K562 (cell line): Measurements from ENCODE around the gene WFIKKN1. TPM values are rescaled to one million over a fixed set of nuclear protein-coding genes. Genes with fewer than 3 reads are reported as not detected.

Experiments used
- ATAC-seq: fragments of 200-7000 bp; cut with Tn5 transposase; 3 replicates; pipeline ENCODE4 v1.9.1; 2020; ENCODE audit warnings: moderate library complexity
- BruUV-seq: library from RNA; stranded (reverse); fragments of 400-500 nt; replicated peaks from 2 replicates; lab custom pipeline; 2021; lab: Mats Ljungman, UMichigan
- CTCF ChIA-PET: fragments of 300-600 bp; formaldehyde crosslinking; extraction: SDS; loops from one replicate; lab custom pipeline; 2021; ENCODE audit warnings: low intra/inter-chr PET ratio; lab: Yijun Ruan, JAX
- POLR2A ChIA-PET: fragments of 300-600, 350-650 bp; sonication (Branson Sonifier 250); formaldehyde crosslinking; extraction: SDS; loops from one replicate; lab custom pipeline; 2021; ENCODE audit warnings: antibody characterized with exemption, inconsistent platforms; lab: Yijun Ruan, JAX
- DNase-seq, 4 experiments: peaks; one replicate each; pipeline versions ENCODE4 v3.0.0 to v3.0.0-alpha.2; 2011 to 2018; ENCODE audit warnings: low spot score in 3 of 4, mixed read lengths in 3 of 4; ENCODE audit errors: extremely low read depth in 1 of 4
- FAIRE-seq: peaks from 2 replicates; lab custom pipeline; 2011; peaks lifted over from hg19 to GRCh38; lab: Jason Lieb, UNC
- H2AFZ ChIP-seq: 2 replicates; pipeline ENCODE4 v1.6.0; 2011; ENCODE audit warnings: low read depth, low read length, control low read depth, inconsistent platforms
- H3K27ac ChIP-seq: fragments of 200-600 bp; 3 replicates; pipeline ENCODE4 v1.8.0; 2011; ENCODE audit warnings: low read depth, mild to moderate bottlenecking, control low read depth, inconsistent platforms, low read length, moderate library complexity, mixed read lengths; ENCODE audit errors: extremely low read depth
- H3K27me3 ChIP-seq, 2 experiments: fragments of 300-600 bp in 1 of 2; 2 replicates in 1 of 2; 3 replicates in 1 of 2; pipeline versions ENCODE4 v1.6.0 to v1.8.0; 2011; ENCODE audit warnings: inconsistent platforms in 2 of 2, low read length in 2 of 2, mild to moderate bottlenecking in 1 of 2, mixed read lengths in 1 of 2, moderate library complexity in 1 of 2; ENCODE audit not compliant: control insufficient read depth in 2 of 2, insufficient read depth in 2 of 2
- H3K36me3 ChIP-seq: fragments of 300-600 bp; 3 replicates; pipeline ENCODE4 v1.8.0; 2011; ENCODE audit warnings: mild to moderate bottlenecking, low read length, inconsistent platforms; ENCODE audit not compliant: control insufficient read depth, insufficient read depth
- H3K4me1 ChIP-seq, 2 experiments: fragments of 200-600 bp in 1 of 2; replicated peaks in 1 of 2; 2 replicates in 1 of 2; 3 replicates in 1 of 2; pipeline versions ENCODE4 v1.5.1 to v1.8.0; 2011; ENCODE audit warnings: inconsistent platforms in 2 of 2, low read length in 2 of 2, mild to moderate bottlenecking in 1 of 2, mixed read lengths in 1 of 2, moderate library complexity in 1 of 2; ENCODE audit not compliant: control insufficient read depth in 2 of 2, insufficient read depth in 2 of 2
- H3K4me2 ChIP-seq: 2 replicates; pipeline ENCODE4 v1.6.1; 2011; ENCODE audit warnings: low read length, control low read depth, inconsistent platforms, mixed read lengths; ENCODE audit not compliant: insufficient read depth
- H3K4me3 ChIP-seq: fragments of 200-600 bp; sonication (generic), shearing (Covaris generic); 2 replicates; pipeline ENCODE4 v1.5.1; 2016; ENCODE audit warnings: control low read depth, inconsistent platforms
- H3K79me2 ChIP-seq: fragments of 200-600 bp; 3 replicates; pipeline ENCODE4 v1.8.0; 2011; ENCODE audit warnings: low read length, inconsistent platforms; ENCODE audit not compliant: control insufficient read depth, insufficient read depth
- H3K9ac ChIP-seq, 2 experiments: 2 replicates each; pipeline versions ENCODE4 v1.6.0 to v1.6.1; 2011; ENCODE audit warnings: low read depth in 2 of 2, low read length in 2 of 2, control low read depth in 1 of 2, inconsistent platforms in 1 of 2, mild to moderate bottlenecking in 1 of 2, mixed read lengths in 1 of 2; ENCODE audit not compliant: insufficient read depth in 1 of 2
- H3K9me1 ChIP-seq: one replicate; pipeline ENCODE4 v1.6.0; 2011; ENCODE audit warnings: inconsistent platforms, mild to moderate bottlenecking, low read length, moderate library complexity; ENCODE audit not compliant: control insufficient read depth, insufficient read depth
- H3K9me3 ChIP-seq: replicated peaks from 2 replicates; pipeline ENCODE4 v1.5.1; 2011; ENCODE audit warnings: low read depth, low read length, inconsistent platforms; ENCODE audit not compliant: control insufficient read depth, insufficient read depth
- H4K20me1 ChIP-seq: replicated peaks from 2 replicates; pipeline ENCODE4 v1.6.1; 2011; ENCODE audit warnings: low read length, inconsistent platforms, mixed read lengths; ENCODE audit not compliant: control insufficient read depth, insufficient read depth
- CBFA2T3 ChIP-seq: fragments of 450-650 bp; IDR thresholded peaks from 2 replicates; pipeline ENCODE4 v1.6.1; 2017
- EGR1 ChIP-seq: fragments of 450-650 bp; conservative IDR thresholded peaks from 2 replicates; pipeline ENCODE4 v1.6.1; 2017; ENCODE audit warnings: mild to moderate bottlenecking
- MCM7 ChIP-seq, 2 experiments: fragments of 450-650 bp; IDR thresholded peaks; 2 replicates each; pipeline ENCODE4 v1.6.1; 2016 to 2018
- POLR2A ChIP-seq: fragments of 450-650 bp; conservative IDR thresholded peaks from 2 replicates; pipeline ENCODE4 v1.6.1; 2016
- POLR2G ChIP-seq: fragments of 200-400 bp; formaldehyde crosslinking; IDR thresholded peaks from 2 replicates; pipeline ENCODE4 v1.6.1; 2017; ENCODE audit warnings: low read depth, mild to moderate bottlenecking, antibody characterized with exemption, low read length, moderate library complexity
- RBFOX2 ChIP-seq: fragments of 200-400 bp; formaldehyde crosslinking; IDR thresholded peaks from 2 replicates; pipeline ENCODE4 v1.6.1; 2017; ENCODE audit warnings: low read depth, mild to moderate bottlenecking, low read length, moderate library complexity
- YY1 ChIP-seq, 3 experiments: IDR thresholded peaks; 2 replicates each; pipeline ENCODE4 v1.6.1; 2011; ENCODE audit warnings: low read length in 2 of 3, mild to moderate bottlenecking in 2 of 3, moderate library complexity in 2 of 3, borderline replicate concordance in 1 of 3, control low read depth in 1 of 3, low read depth in 1 of 3; ENCODE audit not compliant: insufficient read depth in 3 of 3, insufficient replicate concordance in 2 of 3, control insufficient read depth in 1 of 3, insufficient read length in 1 of 3; ENCODE audit errors: extremely low read depth in 1 of 3
- ZNF561 ChIP-seq: fragments of 450-650 bp; formaldehyde crosslinking; conservative IDR thresholded peaks from 2 replicates; pipeline ENCODE4 v1.4.0; 2020; ENCODE audit warnings: mild to moderate bottlenecking, moderate library complexity
- WGBS: fragments of 100-300 bp; shearing (Covaris generic); methylation state at CpG from one replicate; pipeline ENCODE4 v1.1.6; 2016; ENCODE audit warnings: low coverage, mixed read lengths; ENCODE audit not compliant: insufficient coverage; ENCODE audit errors: missing lambda C conversion rate; 5-methylcytosine and 5-hydroxymethylcytosine counted together
- in situ Hi-C: fragments of 300-500 bp; cut with MboI; formaldehyde crosslinking; loops from 4 replicates; pipeline ENCODE4 v1.15.0; 2018; ENCODE audit warnings: inconsistent platforms, mixed read lengths
- intact Hi-C: fragments of 100-400 bp; cut with micrococcal nuclease; formaldehyde crosslinking; loops from 2 replicates; pipeline ENCODE4 v1.14.2; 2022
- polyA plus RNA-seq, 8 experiments: library from polyadenylated mRNA; depleted of rRNA in 4 of 8; stranded (reverse) in 5 of 8; unstranded in 3 of 8; fragments of >200 nt; fragmentation: Nextera tagmentation in 2 of 8; fragmentation: Illumina TruSeq in 1 of 8; extraction: Ambion mirVana in 2 of 8; extraction: Trizol in 1 of 8; gene quantifications; 2 replicates each; pipeline versions ENCODE4 v1.2.1 to v1.2.3, GENCODE V29; 2011 to 2014; ENCODE audit warnings: inconsistent platforms in 1 of 8, missing spikeins in 1 of 8
- total RNA-seq, 7 experiments: library from RNA; depleted of rRNA in 6 of 7; stranded (reverse); fragments of >200 nt in 6 of 7; fragmentation: Illumina TruSeq in 2 of 7; extraction: Trizol in 2 of 7; gene quantifications; 2 replicates each; pipeline versions ENCODE4 v1.2.1 to v1.2.3, GENCODE V29; 2011 to 2021; ENCODE audit warnings: low replicate concordance in 1 of 7
- TF ChIP-seq, protein P1 (sequence below): fragments of 250-450 bp; sonication (Bioruptor Pico); IDR thresholded peaks from 2 replicates; pipeline ENCODE4 v1.4.0; 2020; ENCODE audit warnings: mild to moderate bottlenecking, moderate library complexity
- TF ChIP-seq, protein P2 (sequence below), 3 experiments: IDR thresholded peaks in 2 of 3; conservative IDR thresholded peaks in 1 of 3; 2 replicates each; pipeline ENCODE4 v1.5.1; 2011 to 2012; ENCODE audit warnings: low read length in 3 of 3, mild to moderate bottlenecking in 3 of 3, control low read depth in 2 of 3, improper control_type of control experiment in 1 of 3, inconsistent platforms in 1 of 3, low read depth in 1 of 3, mixed read lengths in 1 of 3, moderate library complexity in 1 of 3; ENCODE audit not compliant: insufficient read depth in 2 of 3
- TF ChIP-seq, protein P3 (sequence below): fragments of 250-450 bp; sonication (Bioruptor Pico); IDR thresholded peaks from 2 replicates; pipeline ENCODE4 v1.5.0; 2022; ENCODE audit warnings: mild to moderate bottlenecking
- TF ChIP-seq, protein P4 (sequence below): fragments of 200-800 bp; sonication (Bioruptor generic); IDR thresholded peaks from 2 replicates; pipeline ENCODE4 v1.6.1; 2017; ENCODE audit warnings: missing genetic modification characterization, missing compliant biosample characterization
- TF ChIP-seq, protein P5 (sequence below): fragments of 250-450 bp; sonication (Bioruptor Pico); IDR thresholded peaks from 2 replicates; pipeline ENCODE4 v1.8.0; 2021; ENCODE audit warnings: moderate library complexity, mild to moderate bottlenecking, inconsistent platforms

Gene WFIKKN1
- total and polyA plus RNA-seq, 9 of the 15 experiments (the other 6 are each of a cell fraction or from before 2014, with no cell fraction given) = 0.14 to 1.1 (median 0.50) TPM; not detected in 4

DNA sequence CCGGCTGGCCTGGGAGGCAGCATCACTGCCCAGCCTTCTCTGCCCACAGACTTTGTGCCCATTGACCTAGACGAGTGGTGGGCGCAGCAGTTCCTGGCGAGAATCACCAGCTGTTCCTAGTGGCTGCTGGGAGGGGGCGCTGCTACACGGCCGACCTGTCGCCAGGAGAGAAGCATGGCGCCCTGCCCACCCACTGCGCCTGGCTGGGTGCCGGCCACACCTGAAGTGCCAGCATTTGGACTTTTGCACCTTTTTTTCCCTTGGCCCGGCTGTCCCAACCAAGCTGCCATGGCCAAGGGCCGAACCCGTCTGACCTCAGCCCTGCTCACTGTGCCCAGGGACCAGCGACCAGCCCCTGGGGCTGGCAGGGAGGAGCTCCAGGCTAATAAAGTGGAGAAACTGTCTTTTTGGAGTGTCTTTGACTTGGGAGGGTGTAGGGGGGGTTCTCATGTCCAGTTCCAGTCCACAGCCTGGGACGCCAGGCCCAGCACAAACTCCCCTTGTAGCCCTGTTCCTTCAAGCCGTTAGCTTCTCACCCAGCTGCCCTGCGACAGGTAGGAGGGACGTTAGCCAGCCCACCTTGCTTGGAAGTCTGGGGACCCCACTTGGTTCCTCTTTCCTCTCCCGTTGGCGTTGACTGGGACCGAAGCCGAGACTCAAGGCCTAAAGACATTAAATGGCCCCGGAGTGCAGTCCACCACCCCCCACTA is 17.4 kb downstream of the WFIKKN1 start:
- Histone ChIP-seq H3K9me3 (no peaks in the 10 kb centered on the region), H3K79me2 (peaks cover 30% of the 10 kb centered on the region), H3K27me3 (no peaks in the 10 kb centered on the region), H4K20me1 (no peaks in the 10 kb centered on the region), H3K27ac (no peak overlapping the region), H3K36me3 (peaks cover 47% of the 10 kb centered on the region; the same call in 2 of the 3 replicates), H3K9ac (no peak overlapping the region), H3K9me1 (no peaks in the 10 kb centered on the region), H3K4me3 (no peak overlapping the region), H3K4me1 (peaks cover 1 to 88% of the 10 kb centered on the region in 2 experiments; a peak in 3 of 5 replicates), H3K4me2 (no peak overlapping the region), H2AFZ (no peak overlapping the region)
- intact Hi-C loops = no loop called here
- ATAC-seq (no peak), DNase-seq (no peak), FAIRE-seq (no peak)
- in situ Hi-C loops = no loop called here
- 95% methylated on average over 17 of the region's 24 CpGs for WGBS
- BruUV-seq = no TSS peak
- POLR2A ChIA-PET = interaction anchor here (0.7 kb wide), 1 partner anchor 82 kb away, joined by 3 read pairs; no protein-coding TSS in a partner anchor
- CTCF ChIA-PET = no interaction called here
- TF ChIP-seq MCM7 (IDR thresholded peaks at IDR 0.05) (no peak), YY1 (IDR thresholded peaks at IDR 0.05; ENCODE audit: borderline replicate concordance in 1 of 3, control insufficient read depth in 1 of 3, extremely low read depth in 1 of 3, insufficient read depth in 3 of 3, insufficient read length in 1 of 3, insufficient replicate concordance in 2 of 3, low read depth in 1 of 3, low read length in 2 of 3) (peak in 1 of 3 experiments; percentile 11), RBFOX2 (peak; percentile 10), CBFA2T3 (no peak), ZNF561 (CRISPR knock-in tag) (no peak), POLR2G (peak; percentile 8; the same call in 1 of the 2 replicates), EGR1 (no peak), POLR2A (0 out of 2 replicates have a peak, but pooled peaks have one; percentile 53)
- TF ChIP-seq, protein P1, sequence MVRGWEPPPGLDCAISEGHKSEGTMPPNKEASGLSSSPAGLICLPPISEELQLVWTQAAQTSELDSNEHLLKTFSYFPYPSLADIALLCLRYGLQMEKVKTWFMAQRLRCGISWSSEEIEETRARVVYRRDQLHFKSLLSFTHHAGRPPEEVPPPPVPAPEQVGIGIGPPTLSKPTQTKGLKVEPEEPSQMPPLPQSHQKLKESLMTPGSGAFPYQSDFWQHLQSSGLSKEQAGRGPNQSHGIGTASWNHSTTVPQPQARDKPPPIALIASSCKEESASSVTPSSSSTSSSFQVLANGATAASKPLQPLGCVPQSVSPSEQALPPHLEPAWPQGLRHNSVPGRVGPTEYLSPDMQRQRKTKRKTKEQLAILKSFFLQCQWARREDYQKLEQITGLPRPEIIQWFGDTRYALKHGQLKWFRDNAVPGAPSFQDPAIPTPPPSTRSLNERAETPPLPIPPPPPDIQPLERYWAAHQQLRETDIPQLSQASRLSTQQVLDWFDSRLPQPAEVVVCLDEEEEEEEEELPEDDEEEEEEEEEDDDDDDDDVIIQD = no peak
- TF ChIP-seq, protein P2, sequence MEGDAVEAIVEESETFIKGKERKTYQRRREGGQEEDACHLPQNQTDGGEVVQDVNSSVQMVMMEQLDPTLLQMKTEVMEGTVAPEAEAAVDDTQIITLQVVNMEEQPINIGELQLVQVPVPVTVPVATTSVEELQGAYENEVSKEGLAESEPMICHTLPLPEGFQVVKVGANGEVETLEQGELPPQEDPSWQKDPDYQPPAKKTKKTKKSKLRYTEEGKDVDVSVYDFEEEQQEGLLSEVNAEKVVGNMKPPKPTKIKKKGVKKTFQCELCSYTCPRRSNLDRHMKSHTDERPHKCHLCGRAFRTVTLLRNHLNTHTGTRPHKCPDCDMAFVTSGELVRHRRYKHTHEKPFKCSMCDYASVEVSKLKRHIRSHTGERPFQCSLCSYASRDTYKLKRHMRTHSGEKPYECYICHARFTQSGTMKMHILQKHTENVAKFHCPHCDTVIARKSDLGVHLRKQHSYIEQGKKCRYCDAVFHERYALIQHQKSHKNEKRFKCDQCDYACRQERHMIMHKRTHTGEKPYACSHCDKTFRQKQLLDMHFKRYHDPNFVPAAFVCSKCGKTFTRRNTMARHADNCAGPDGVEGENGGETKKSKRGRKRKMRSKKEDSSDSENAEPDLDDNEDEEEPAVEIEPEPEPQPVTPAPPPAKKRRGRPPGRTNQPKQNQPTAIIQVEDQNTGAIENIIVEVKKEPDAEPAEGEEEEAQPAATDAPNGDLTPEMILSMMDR (IDR thresholded peaks at IDR 0.05 in 2 of 3, conservative IDR thresholded peaks at IDR 0.05 in 1 of 3; ENCODE audit: insufficient read depth in 2 of 3, low read depth in 1 of 3, low read length in 3 of 3) = 0 out of 6 replicates have a peak, but pooled peaks of 1 of the 3 experiments have one; percentile 18
- TF ChIP-seq, protein P3, sequence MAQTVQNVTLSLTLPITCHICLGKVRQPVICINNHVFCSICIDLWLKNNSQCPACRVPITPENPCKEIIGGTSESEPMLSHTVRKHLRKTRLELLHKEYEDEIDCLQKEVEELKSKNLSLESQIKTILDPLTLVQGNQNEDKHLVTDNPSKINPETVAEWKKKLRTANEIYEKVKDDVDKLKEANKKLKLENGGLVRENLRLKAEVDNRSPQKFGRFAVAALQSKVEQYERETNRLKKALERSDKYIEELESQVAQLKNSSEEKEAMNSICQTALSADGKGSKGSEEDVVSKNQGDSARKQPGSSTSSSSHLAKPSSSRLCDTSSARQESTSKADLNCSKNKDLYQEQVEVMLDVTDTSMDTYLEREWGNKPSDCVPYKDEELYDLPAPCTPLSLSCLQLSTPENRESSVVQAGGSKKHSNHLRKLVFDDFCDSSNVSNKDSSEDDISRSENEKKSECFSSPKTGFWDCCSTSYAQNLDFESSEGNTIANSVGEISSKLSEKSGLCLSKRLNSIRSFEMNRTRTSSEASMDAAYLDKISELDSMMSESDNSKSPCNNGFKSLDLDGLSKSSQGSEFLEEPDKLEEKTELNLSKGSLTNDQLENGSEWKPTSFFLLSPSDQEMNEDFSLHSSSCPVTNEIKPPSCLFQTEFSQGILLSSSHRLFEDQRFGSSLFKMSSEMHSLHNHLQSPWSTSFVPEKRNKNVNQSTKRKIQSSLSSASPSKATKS = no peak
- TF ChIP-seq, protein P4, sequence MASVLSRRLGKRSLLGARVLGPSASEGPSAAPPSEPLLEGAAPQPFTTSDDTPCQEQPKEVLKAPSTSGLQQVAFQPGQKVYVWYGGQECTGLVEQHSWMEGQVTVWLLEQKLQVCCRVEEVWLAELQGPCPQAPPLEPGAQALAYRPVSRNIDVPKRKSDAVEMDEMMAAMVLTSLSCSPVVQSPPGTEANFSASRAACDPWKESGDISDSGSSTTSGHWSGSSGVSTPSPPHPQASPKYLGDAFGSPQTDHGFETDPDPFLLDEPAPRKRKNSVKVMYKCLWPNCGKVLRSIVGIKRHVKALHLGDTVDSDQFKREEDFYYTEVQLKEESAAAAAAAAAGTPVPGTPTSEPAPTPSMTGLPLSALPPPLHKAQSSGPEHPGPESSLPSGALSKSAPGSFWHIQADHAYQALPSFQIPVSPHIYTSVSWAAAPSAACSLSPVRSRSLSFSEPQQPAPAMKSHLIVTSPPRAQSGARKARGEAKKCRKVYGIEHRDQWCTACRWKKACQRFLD (CRISPR knock-in tag) = no peak
- TF ChIP-seq, protein P5, sequence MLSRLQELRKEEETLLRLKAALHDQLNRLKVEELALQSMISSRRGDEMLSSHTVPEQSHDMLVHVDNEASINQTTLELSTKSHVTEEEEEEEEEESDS (CRISPR knock-in tag) = no peak
